ENCODE data around the gene MLC1.

The MLC1 gene

GRCh38 chr22:50015451-50016307 is 69.5 kb downstream of the MLC1 start:
- DNase-seq (ENCODE audit: low read depth): no peak

GRCh38 chr22:50014655-50015401 is 70.4 kb downstream of the MLC1 start:
- no peak for DNase-seq (ENCODE audit: low read depth)

- no peak for DNase-seq (ENCODE audit: low read depth)
These were observed 71.1 kb downstream of the MLC1 start for GRCh38 chr22:50014053-50014501.

GRCh38 chr22:50012211-50013181 is 72.7 kb downstream of the MLC1 start, which contains the start of gene IL17REL:
Gene IL17REL, minus strand, starts transcription at chr22:50012765. Its CDS starts 119 bp downstream, at chr22:50012646.
- no peak for DNase-seq (ENCODE audit: low read depth)

GRCh38 chr22:50011447-50012210 is 73.6 kb downstream of the MLC1 start:
- DNase-seq (ENCODE audit: low read depth): no peak

GRCh38 chr22:50010676-50011446 is 74.4 kb downstream of the MLC1 start:
- DNase-seq (ENCODE audit: low read depth): no peak

GRCh38 chr22:50009765-50010675 is 75.2 kb downstream of the MLC1 start:
- no peak for DNase-seq (ENCODE audit: low read depth)

All from stimulated activated CD8-positive, alpha-beta memory T cell treated with anti-CD3 and anti-CD28 coated beads, Interleukin-7, amount 100 ng/mL, for 24 hours (primary cell).